Measurements from ENCODE around the gene VPS13D. TPM values are rescaled to one million over a fixed set of nuclear protein-coding genes. Genes with fewer than 3 reads are reported as not detected.

The VPS13D gene
- total RNA-seq, 6 experiments from 2014 or later: 18.8 to 29.5 (median 21.5) TPM

DNA sequence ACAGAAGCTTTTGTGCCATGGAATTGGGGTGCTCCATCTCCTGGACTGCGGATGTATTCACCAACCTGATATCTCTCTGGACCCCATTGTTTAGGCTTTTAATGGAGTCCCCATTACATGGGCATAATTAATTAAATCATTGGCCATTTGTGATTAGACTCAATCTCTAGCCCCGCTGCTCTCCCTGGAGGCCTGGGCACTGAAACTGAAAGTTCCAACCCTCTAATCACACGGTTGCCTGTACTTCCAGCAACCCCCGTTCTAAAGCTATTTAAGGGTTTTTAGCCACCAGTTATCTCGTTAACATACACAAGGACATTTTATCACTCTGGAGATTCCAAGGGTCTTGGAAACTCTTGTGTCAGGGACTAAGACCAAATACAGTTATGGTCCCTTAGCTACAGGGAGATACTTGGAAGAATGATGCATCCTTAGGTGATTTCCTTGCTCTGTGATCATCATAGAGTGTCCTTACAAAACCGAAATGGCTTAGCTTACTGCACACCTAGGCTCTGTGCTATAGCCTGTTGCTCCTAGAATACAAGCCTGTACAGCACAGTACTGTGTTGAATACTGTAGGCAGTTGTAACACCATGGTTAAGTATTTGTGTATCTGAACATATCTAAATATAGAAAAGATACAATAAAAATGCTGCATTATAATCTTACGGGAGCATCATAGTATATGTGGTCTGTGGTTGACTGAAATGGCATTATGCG, 71.8 kb downstream of the VPS13D start:
- DNase-seq: no peak
- peaks cover 36% of the 10 kb centered on the region for H3K36me3 Mint-ChIP-seq (ENCODE audit: low read depth)
- no peak overlapping the region for H3K4me3 Mint-ChIP-seq
- TF ChIP-seq, protein P1, sequence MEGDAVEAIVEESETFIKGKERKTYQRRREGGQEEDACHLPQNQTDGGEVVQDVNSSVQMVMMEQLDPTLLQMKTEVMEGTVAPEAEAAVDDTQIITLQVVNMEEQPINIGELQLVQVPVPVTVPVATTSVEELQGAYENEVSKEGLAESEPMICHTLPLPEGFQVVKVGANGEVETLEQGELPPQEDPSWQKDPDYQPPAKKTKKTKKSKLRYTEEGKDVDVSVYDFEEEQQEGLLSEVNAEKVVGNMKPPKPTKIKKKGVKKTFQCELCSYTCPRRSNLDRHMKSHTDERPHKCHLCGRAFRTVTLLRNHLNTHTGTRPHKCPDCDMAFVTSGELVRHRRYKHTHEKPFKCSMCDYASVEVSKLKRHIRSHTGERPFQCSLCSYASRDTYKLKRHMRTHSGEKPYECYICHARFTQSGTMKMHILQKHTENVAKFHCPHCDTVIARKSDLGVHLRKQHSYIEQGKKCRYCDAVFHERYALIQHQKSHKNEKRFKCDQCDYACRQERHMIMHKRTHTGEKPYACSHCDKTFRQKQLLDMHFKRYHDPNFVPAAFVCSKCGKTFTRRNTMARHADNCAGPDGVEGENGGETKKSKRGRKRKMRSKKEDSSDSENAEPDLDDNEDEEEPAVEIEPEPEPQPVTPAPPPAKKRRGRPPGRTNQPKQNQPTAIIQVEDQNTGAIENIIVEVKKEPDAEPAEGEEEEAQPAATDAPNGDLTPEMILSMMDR (IDR thresholded peaks at IDR 0.05): no peak
- no peak overlapping the region for H3K27ac Mint-ChIP-seq
- H3K4me1 Mint-ChIP-seq (ENCODE audit: low read depth): peaks cover 44% of the 10 kb centered on the region
- H3K27me3 Mint-ChIP-seq (ENCODE audit: insufficient read depth): no peaks in the 10 kb centered on the region
- no peaks in the 10 kb centered on the region for H3K9me3 Mint-ChIP-seq

DNA sequence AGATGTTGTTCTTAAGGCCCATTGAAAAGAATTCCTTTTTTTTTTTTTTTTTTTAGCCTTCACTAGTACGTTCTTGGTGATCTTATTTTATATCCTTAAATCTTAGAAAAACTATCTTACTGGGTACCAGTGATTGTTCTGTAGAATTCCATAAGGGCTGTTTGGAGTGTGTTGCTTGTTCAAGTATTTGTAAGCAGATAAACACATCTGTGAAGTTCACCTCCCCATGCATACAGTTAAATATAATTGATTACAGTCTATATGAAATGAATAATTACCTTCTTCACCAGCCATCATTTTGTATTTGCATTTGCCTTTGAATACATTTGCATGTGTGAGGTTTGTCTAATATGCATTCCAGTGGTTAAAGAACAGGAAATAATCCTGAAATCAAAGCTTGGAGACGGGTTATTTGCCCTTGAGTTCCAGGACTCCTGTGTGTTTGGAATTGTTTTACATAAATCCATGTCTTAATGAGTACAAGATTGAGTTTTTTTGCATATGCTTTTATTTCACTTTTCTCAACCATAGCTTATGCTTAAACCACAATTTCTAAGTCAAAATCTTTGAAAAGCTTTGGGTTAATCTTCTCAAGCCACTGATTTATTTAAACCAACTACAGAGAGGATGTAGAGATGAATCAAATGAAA, 73.1 kb downstream of the VPS13D start:
- DNase-seq: no peak
- H3K27ac Mint-ChIP-seq: peak overlapping the region; percentile 38
- no peaks in the 10 kb centered on the region; the same call in 1 of the 2 replicates for H3K27me3 Mint-ChIP-seq (ENCODE audit: insufficient read depth)
- H3K9me3 Mint-ChIP-seq: no peaks in the 10 kb centered on the region
- H3K4me3 Mint-ChIP-seq: no peak overlapping the region
- TF ChIP-seq, protein P1 (IDR thresholded peaks at IDR 0.05): no peak
- H3K36me3 Mint-ChIP-seq (ENCODE audit: low read depth): peaks cover 38% of the 10 kb centered on the region
- peaks cover 43% of the 10 kb centered on the region for H3K4me1 Mint-ChIP-seq (ENCODE audit: low read depth)

DNA sequence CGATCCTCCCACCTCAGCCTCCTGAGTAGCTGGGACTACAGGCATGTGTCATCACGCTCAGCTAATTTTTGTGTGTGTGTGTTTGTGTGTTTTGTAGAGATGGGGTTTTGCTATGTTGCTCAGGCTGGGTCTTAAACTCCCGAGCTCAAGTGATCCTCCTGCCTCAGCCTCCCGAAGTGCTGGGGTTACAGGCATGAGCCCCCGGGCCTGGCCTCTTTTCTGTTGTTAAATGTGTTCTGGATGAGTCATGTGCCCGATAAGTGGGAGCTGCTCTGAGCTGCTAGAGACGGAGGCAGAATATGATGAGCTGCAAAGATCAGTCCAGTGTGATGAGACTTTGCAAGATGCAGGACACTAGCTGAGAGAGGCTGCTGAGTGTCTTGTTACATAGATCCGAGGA, 75.5 kb downstream of the VPS13D start:
- DNase-seq: no peak
- Mint-ChIP-seq H3K4me1 (ENCODE audit: low read depth) (peaks cover 44% of the 10 kb centered on the region), H3K27ac (peak overlapping the region; percentile 61), H3K36me3 (ENCODE audit: low read depth) (peaks cover 37% of the 10 kb centered on the region), H3K4me3 (no peak overlapping the region), H3K9me3 (no peaks in the 10 kb centered on the region), H3K27me3 (ENCODE audit: insufficient read depth) (no peaks in the 10 kb centered on the region; the same call in 1 of the 2 replicates)
- TF ChIP-seq, protein P1 (IDR thresholded peaks at IDR 0.05): no peak

DNA sequence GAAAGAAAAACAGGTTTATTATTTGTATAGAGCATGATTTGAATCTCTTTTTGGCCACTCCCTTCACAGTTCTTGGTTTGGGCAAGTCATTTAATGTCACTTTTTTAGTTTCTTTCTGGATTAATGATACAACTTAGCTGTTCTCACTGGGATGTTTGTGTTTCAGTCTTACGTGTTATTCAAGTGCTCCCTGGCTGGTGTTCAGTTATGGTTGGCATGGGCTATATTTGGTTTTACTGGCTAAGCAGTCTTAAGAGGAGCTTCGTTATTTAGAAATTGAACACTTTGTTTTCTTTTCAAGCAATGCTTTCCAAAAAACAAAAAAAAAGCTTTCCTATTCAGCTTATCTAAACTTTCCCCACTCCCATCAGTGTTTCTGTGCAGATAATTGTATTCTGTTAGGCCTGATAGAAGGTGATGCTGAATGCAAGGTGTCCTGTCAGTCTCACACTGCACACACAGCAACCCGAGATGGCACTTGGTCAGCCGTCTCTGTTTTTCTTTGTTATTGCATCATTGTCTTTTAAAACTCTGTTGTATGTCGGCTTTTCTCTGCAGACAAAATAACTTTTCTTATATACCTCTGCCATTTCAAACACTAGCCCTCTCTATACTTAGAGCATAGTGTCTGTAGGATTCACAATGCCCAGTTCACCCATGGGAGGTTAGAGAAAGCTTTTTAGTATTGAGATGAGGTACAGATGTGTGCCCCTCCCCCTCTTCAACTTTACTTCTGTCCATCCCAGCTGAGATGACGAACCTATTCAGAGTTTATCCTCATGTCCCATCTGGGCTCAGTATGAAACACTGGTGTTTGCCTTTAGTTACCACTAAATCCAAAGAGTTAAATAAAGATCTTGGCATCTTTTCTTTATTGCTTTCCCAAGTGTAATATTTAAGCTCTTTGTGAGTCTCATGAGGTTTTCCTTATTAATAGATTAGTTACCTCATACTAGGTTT, 80.2 kb downstream of the VPS13D start:
- peaks cover 38% of the 10 kb centered on the region for H3K36me3 Mint-ChIP-seq (ENCODE audit: low read depth)
- peaks cover 19% of the 10 kb centered on the region for H3K4me1 Mint-ChIP-seq (ENCODE audit: low read depth)
- no peak for DNase-seq
- no peak overlapping the region for H3K27ac Mint-ChIP-seq
- H3K27me3 Mint-ChIP-seq (ENCODE audit: insufficient read depth): no peaks in the 10 kb centered on the region; the same call in 1 of the 2 replicates
- no peak overlapping the region for H3K4me3 Mint-ChIP-seq
- TF ChIP-seq, protein P1 (IDR thresholded peaks at IDR 0.05): no peak
- no peaks in the 10 kb centered on the region for H3K9me3 Mint-ChIP-seq

DNA sequence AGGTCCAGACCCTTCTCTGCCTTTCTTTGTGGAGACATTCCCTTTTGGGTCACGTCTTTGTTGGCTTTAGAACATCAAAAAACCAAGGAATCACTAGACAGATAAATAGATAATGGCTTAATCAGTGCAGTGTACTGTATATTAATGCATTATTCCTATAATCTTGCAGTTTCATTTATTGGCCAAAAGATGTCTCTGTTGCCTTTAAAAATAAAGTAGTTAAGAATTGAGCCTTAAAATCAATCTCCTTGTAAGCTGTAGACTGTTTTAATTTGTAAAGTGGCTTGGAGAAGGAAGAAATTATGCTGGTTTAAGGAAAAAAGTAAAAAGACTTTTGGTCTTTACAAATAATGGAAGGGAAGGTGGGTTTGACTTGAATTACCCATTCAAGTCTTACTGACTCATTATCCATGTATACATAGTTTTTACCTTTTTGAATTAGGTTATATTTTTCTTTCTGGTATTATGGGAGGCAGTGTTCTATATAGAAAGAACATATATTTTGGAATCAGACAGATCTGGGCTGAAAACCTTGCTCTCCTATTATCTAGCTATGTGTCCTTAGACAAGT, 84.6 kb downstream of the VPS13D start:
- no peak overlapping the region for H3K4me3 Mint-ChIP-seq
- H3K27me3 Mint-ChIP-seq (ENCODE audit: insufficient read depth): no peaks in the 10 kb centered on the region; the same call in 1 of the 2 replicates
- peaks cover 20% of the 10 kb centered on the region for H3K36me3 Mint-ChIP-seq (ENCODE audit: low read depth)
- H3K9me3 Mint-ChIP-seq: no peaks in the 10 kb centered on the region
- TF ChIP-seq, protein P1 (IDR thresholded peaks at IDR 0.05): peak; percentile 70
- H3K4me1 Mint-ChIP-seq (ENCODE audit: low read depth): peaks cover 6% of the 10 kb centered on the region
- no peak overlapping the region for H3K27ac Mint-ChIP-seq
- no peak for DNase-seq
